HEK293 (cell line): ENCODE results near the gene NDUFB6.

ENCODE experiments used
- FEZF1 ChIP-seq: fragments of 450-650 bp; formaldehyde crosslinking; IDR thresholded peaks from 2 replicates; pipeline ENCODE4 v1.5.1; 2016; ENCODE audit warnings: missing biosample characterization, missing genetic modification characterization
- IKZF3 ChIP-seq: fragments of 450-650 bp; IDR thresholded peaks from 2 replicates; pipeline ENCODE4 v1.5.0; 2018; ENCODE audit warnings: missing biosample characterization, mild to moderate bottlenecking, missing genetic modification characterization, moderate library complexity
- KLF10 ChIP-seq: fragments of 450-650 bp; IDR thresholded peaks from 2 replicates; pipeline ENCODE4 v1.5.1; 2018; ENCODE audit warnings: missing biosample characterization, mild to moderate bottlenecking, missing genetic modification characterization
- KLF7 ChIP-seq: fragments of 450-650 bp; formaldehyde crosslinking; IDR thresholded peaks from 2 replicates; pipeline ENCODE4 v1.5.1; 2016; ENCODE audit warnings: missing biosample characterization, missing genetic modification characterization, borderline replicate concordance
- PATZ1 ChIP-seq: fragments of 450-650 bp; formaldehyde crosslinking; IDR thresholded peaks from 2 replicates; pipeline ENCODE4 v1.5.1; 2016; ENCODE audit warnings: missing biosample characterization, missing genetic modification characterization
- PRDM6 ChIP-seq: fragments of 450-650 bp; formaldehyde crosslinking; IDR thresholded peaks from 2 replicates; pipeline ENCODE4 v1.5.1; 2017; ENCODE audit warnings: missing biosample characterization, missing genetic modification characterization
- REPIN1 ChIP-seq: fragments of 450-650 bp; formaldehyde crosslinking; IDR thresholded peaks from 2 replicates; pipeline ENCODE4 v1.5.1; 2017; ENCODE audit warnings: missing biosample characterization, missing genetic modification characterization, low read depth
- SP2 ChIP-seq: fragments of 450-650 bp; formaldehyde crosslinking; IDR thresholded peaks from 2 replicates; pipeline ENCODE4 v1.5.1; 2016; ENCODE audit warnings: missing biosample characterization, missing genetic modification characterization
- SP3 ChIP-seq: fragments of 450-650 bp; formaldehyde crosslinking; IDR thresholded peaks from 2 replicates; pipeline ENCODE4 v1.5.1; 2016; ENCODE audit warnings: missing biosample characterization, missing genetic modification characterization
- WT1 ChIP-seq: fragments of 450-650 bp; formaldehyde crosslinking; IDR thresholded peaks from 2 replicates; pipeline ENCODE4 v1.5.1; 2016; ENCODE audit warnings: missing biosample characterization, missing genetic modification characterization
- ZBTB11 ChIP-seq: fragments of 450-650 bp; formaldehyde crosslinking; conservative IDR thresholded peaks from 2 replicates; pipeline ENCODE4 v1.5.1; 2016; ENCODE audit warnings: low read depth, missing biosample characterization, missing genetic modification characterization
- ZBTB17 ChIP-seq: fragments of 450-650 bp; formaldehyde crosslinking; IDR thresholded peaks from 2 replicates; pipeline ENCODE4 v1.5.1; 2016; ENCODE audit warnings: missing biosample characterization, missing genetic modification characterization
- ZBTB21 ChIP-seq: fragments of 450-650 bp; formaldehyde crosslinking; IDR thresholded peaks from 2 replicates; pipeline ENCODE4 v1.5.1; 2017; ENCODE audit warnings: missing biosample characterization, missing genetic modification characterization
- ZFHX2 ChIP-seq: fragments of 450-650 bp; formaldehyde crosslinking; conservative IDR thresholded peaks from 2 replicates; pipeline ENCODE4 v1.5.1; 2016; ENCODE audit warnings: missing biosample characterization, missing genetic modification characterization
- ZFP41 ChIP-seq: fragments of 450-650 bp; formaldehyde crosslinking; IDR thresholded peaks from 2 replicates; pipeline ENCODE4 v1.5.1; 2016; ENCODE audit warnings: missing biosample characterization, missing genetic modification characterization, borderline replicate concordance
- ZFP69B ChIP-seq: fragments of 450-650 bp; formaldehyde crosslinking; IDR thresholded peaks from 2 replicates; pipeline ENCODE4 v1.5.1; 2016; ENCODE audit warnings: missing biosample characterization, missing genetic modification characterization
- ZNF335 ChIP-seq: fragments of 450-650 bp; formaldehyde crosslinking; conservative IDR thresholded peaks from 2 replicates; pipeline ENCODE4 v1.5.1; 2016; ENCODE audit warnings: missing biosample characterization, missing genetic modification characterization
- ZNF341 ChIP-seq: fragments of 450-650 bp; formaldehyde crosslinking; IDR thresholded peaks from 2 replicates; pipeline ENCODE4; 2016; ENCODE audit warnings: low read depth, missing biosample characterization, missing genetic modification characterization
- ZNF449 ChIP-seq: fragments of 450-650 bp; formaldehyde crosslinking; IDR thresholded peaks from 2 replicates; pipeline ENCODE4 v1.5.1; 2017; ENCODE audit warnings: missing biosample characterization, mild to moderate bottlenecking, missing genetic modification characterization, moderate library complexity
- ZNF600 ChIP-seq: fragments of 450-650 bp; formaldehyde crosslinking; IDR thresholded peaks from 2 replicates; pipeline ENCODE4 v1.5.1; 2016; ENCODE audit warnings: missing biosample characterization, missing genetic modification characterization
- ZNF621 ChIP-seq: fragments of 450-650 bp; formaldehyde crosslinking; IDR thresholded peaks from 2 replicates; pipeline ENCODE4 v1.5.1; 2017; ENCODE audit warnings: missing biosample characterization, missing genetic modification characterization
- ZNF658 ChIP-seq: fragments of 450-650 bp; formaldehyde crosslinking; IDR thresholded peaks from 2 replicates; pipeline ENCODE4; 2016; ENCODE audit warnings: missing biosample characterization, missing genetic modification characterization
- ZNF785 ChIP-seq: fragments of 450-650 bp; formaldehyde crosslinking; IDR thresholded peaks from 2 replicates; pipeline ENCODE4 v1.5.1; 2016; ENCODE audit warnings: missing biosample characterization, missing genetic modification characterization
- ZSCAN23 ChIP-seq: fragments of 450-650 bp; formaldehyde crosslinking; IDR thresholded peaks from 2 replicates; pipeline ENCODE4 v1.5.1; 2016; ENCODE audit warnings: missing biosample characterization, missing genetic modification characterization
- ZSCAN30 ChIP-seq: fragments of 450-650 bp; IDR thresholded peaks from 2 replicates; pipeline ENCODE4 v1.5.1; 2018; ENCODE audit warnings: missing biosample characterization, mild to moderate bottlenecking, missing genetic modification characterization, moderate library complexity
- ZXDB ChIP-seq: fragments of 450-650 bp; formaldehyde crosslinking; IDR thresholded peaks from 2 replicates; pipeline ENCODE4 v1.5.1; 2016; ENCODE audit warnings: missing biosample characterization, missing genetic modification characterization
- TF ChIP-seq, protein P1 (sequence below): fragments of 450-650 bp; formaldehyde crosslinking; IDR thresholded peaks from 2 replicates; pipeline ENCODE4 v1.5.1; 2016; ENCODE audit warnings: missing biosample characterization, missing genetic modification characterization

NDUFB6 gene

DNA sequence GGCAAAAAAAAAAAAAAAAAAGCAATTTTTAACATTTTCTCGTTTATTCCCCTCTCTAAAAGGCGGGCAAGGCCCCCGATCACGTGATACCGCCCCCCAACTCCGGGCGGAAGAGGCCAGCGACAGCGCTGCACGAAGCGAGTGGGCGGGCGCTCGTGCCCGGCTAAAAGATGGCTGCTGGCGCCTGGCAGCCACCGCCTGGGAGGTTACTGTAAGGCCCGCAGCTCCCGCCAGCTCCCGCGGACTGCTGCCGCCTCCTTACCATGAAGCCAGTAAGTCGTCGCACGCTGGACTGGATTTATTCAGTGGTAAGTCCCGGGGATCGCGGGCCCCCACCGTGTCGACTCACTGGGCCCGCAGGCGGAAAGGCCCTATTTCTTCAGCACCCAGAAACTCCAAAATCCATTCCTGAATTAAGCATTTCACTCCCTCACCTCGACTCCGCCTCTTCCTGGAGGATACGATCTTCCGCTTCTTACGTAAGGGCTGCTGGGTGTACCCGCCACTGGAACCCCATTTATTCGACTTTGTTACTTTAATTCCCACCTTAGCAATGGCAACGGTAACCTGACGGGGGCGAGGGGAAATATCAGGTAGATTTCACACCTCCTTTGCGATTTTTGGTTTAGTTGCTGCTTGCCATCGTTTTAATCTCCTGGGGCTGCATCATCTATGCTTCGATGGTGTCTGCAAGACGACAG lies 20.6 kb downstream of the NDUFB6 start, which contains the start of the genes SMIM27 and TOPORS (continued):
- peak; percentile 97 for TF ChIP-seq SP3 (tag by site-specific recombination)
- TF ChIP-seq WT1 (tag by site-specific recombination), result peak; percentile 51
- peak; percentile 66; the same call in 1 of the 2 replicates for TF ChIP-seq IKZF3 (tag by site-specific recombination)
- TF ChIP-seq ZNF341 (tag by site-specific recombination), result peak; percentile 84
- no peak for TF ChIP-seq ZNF785
- TF ChIP-seq PRDM6 (tag by site-specific recombination), result peak; percentile 44; the same call in 1 of the 2 replicates
- no peak for TF ChIP-seq ZFP41 (tag by site-specific recombination)
- peak; percentile 43; the same call in 1 of the 2 replicates for TF ChIP-seq ZBTB21 (tag by site-specific recombination)
- TF ChIP-seq KLF7 (tag by site-specific recombination), result peak; percentile 33; the same call in 1 of the 2 replicates
- TF ChIP-seq ZNF335, result peak; percentile 85
- peak; percentile 64; the same call in 1 of the 2 replicates for TF ChIP-seq ZFP69B (tag by site-specific recombination)
- peak; percentile 81 for TF ChIP-seq ZSCAN30
- peak; percentile 72 for TF ChIP-seq ZBTB17 (tag by site-specific recombination)
- TF ChIP-seq PATZ1, result peak; percentile 94
- peak; percentile 87 for TF ChIP-seq ZFHX2 (tag by site-specific recombination)
- no peak for TF ChIP-seq FEZF1
- no peak for TF ChIP-seq ZSCAN23 (tag by site-specific recombination)
- TF ChIP-seq ZXDB, result peak; percentile 86; the same call in 1 of the 2 replicates
- peak; percentile 94 for TF ChIP-seq ZBTB11 (tag by site-specific recombination)
- TF ChIP-seq REPIN1, result no peak
- TF ChIP-seq KLF10 (tag by site-specific recombination), result peak; percentile 67
- TF ChIP-seq ZNF621 (tag by site-specific recombination), result no peak
- TF ChIP-seq ZNF658 (tag by site-specific recombination), result no peak
- peak; percentile 57 for TF ChIP-seq ZNF600 (tag by site-specific recombination)
- TF ChIP-seq, protein P1, sequence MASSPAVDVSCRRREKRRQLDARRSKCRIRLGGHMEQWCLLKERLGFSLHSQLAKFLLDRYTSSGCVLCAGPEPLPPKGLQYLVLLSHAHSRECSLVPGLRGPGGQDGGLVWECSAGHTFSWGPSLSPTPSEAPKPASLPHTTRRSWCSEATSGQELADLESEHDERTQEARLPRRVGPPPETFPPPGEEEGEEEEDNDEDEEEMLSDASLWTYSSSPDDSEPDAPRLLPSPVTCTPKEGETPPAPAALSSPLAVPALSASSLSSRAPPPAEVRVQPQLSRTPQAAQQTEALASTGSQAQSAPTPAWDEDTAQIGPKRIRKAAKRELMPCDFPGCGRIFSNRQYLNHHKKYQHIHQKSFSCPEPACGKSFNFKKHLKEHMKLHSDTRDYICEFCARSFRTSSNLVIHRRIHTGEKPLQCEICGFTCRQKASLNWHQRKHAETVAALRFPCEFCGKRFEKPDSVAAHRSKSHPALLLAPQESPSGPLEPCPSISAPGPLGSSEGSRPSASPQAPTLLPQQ (tag by site-specific recombination), result peak; percentile 73; the same call in 1 of the 2 replicates
- peak; percentile 83 for TF ChIP-seq SP2 (tag by site-specific recombination)
- TF ChIP-seq ZNF449 (tag by site-specific recombination), result 0 out of 2 replicates have a peak, but pooled peaks have one; percentile 21
